Fibroblast of lung (primary cell): ENCODE results near the gene NEURL1.

Experiments
- EZH2 ChIP-seq: IDR thresholded peaks from 2 replicates; pipeline ENCODE4 v1.5.1; 2012; ENCODE audit warnings: low read length, control low read depth, mild to moderate bottlenecking; ENCODE audit errors: missing control alignments
- TF ChIP-seq, protein P1 (sequence below), 2 donors: IDR thresholded peaks in 1 of 2; conservative IDR thresholded peaks in 1 of 2; 1 replicate in 1 of 2; 2 replicates in 1 of 2; pipeline ENCODE4 v1.5.1; 2011 to 2012; ENCODE audit warnings: low read length in 2 of 2, control low read depth in 1 of 2, inconsistent platforms in 1 of 2, low read depth in 1 of 2, mild to moderate bottlenecking in 1 of 2

DNA sequence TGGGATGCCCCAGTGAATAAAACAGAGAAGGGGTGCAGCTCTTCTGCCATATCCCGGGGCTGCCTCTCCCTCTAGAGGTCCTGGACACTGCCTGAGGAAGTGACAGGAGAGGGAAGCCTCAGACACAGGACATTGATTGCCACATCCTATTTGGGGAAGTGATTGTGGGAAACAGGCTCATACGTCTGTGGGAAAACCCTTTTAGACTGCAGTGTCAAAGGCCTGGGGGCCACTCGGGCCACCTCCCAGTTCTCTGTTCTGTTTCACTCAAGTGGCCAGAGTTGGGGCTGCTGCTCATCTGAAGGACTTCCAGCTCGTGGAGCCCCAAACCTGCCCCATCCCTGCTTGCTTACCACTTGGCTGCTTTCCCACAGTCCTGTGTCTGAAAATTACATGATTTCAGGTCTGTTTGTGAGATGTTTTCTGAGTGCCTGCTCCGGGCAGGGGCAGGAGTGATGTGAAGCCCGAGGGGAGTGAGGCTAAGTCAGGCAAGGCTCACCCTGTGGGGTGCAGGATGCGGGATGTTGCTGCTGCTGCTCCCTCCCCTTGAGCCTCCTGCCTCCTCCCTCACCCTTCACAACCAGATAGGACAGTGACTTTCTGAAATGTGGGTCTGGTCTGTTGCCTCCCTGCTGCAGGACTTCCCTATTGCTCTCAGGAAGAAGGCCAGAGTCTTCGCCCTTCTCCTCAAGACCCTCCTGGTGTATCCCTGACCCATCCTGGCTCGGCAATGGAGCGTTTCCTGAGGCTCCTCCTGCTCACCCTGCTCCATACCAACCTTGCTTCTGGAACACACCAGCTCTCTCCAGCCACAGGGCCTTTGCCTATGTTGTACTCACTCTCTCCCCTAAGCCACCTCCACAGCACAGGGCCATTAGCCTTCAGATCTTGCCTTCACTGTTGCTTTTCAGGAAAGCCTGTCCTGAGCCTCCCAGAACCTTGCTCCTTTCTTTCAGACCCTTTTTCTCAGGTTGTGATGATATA is 58.4 kb downstream of the NEURL1 start:
- TF ChIP-seq, protein P1, sequence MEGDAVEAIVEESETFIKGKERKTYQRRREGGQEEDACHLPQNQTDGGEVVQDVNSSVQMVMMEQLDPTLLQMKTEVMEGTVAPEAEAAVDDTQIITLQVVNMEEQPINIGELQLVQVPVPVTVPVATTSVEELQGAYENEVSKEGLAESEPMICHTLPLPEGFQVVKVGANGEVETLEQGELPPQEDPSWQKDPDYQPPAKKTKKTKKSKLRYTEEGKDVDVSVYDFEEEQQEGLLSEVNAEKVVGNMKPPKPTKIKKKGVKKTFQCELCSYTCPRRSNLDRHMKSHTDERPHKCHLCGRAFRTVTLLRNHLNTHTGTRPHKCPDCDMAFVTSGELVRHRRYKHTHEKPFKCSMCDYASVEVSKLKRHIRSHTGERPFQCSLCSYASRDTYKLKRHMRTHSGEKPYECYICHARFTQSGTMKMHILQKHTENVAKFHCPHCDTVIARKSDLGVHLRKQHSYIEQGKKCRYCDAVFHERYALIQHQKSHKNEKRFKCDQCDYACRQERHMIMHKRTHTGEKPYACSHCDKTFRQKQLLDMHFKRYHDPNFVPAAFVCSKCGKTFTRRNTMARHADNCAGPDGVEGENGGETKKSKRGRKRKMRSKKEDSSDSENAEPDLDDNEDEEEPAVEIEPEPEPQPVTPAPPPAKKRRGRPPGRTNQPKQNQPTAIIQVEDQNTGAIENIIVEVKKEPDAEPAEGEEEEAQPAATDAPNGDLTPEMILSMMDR (conservative IDR thresholded peaks at IDR 0.05 in 1 of 2, IDR thresholded peaks at IDR 0.05 in 1 of 2; ENCODE audit: low read depth in 1 of 2, low read length in 2 of 2), result no peak
- TF ChIP-seq EZH2, result no peak
